ENCODE results near the gene TRPM3. TPM values are rescaled to one million over a fixed set of nuclear protein-coding genes. Genes with fewer than 3 reads are reported as not detected.

Gene TRPM3
- total and polyA plus RNA-seq, 12 donors: 0.27 to 5.3 (median 1.8) TPM

DNA sequence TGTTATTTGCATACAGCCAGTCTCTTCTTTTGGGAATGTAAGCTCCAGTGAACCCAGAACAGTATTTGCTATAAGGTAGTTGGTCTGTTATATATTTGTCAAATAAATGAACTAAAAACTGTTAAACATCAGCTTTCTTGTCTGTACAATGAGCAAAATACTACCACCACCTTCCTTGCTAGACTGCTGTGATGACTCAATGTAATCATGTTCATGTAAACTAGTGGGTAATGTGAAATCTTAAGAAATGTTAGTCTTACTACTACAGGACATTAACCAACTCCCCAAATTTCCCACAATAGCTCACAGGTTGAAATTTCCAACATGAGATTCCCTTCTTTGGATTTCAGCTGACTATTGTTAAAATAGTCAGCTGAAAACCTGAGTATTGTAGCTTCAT, 176.1 kb downstream of the TRPM3 start:
- intact Hi-C loops (cut with DNase I): no loop called here
- no peak for DNase-seq
- TF ChIP-seq CTCF (IDR thresholded peaks at IDR 0.05) (no peak), POLR2A (IDR thresholded peaks at IDR 0.05) (no peak)
- Histone ChIP-seq H3K4me1 (replicated peaks in 1 of 2) (no peaks in the 10 kb centered on the region), H3K36me3 (replicated peaks in 1 of 2) (no peaks in the 10 kb centered on the region), H3K27ac (no peak overlapping the region), H3K27me3 (no peaks in the 10 kb centered on the region), H3K4me3 (no peak overlapping the region), H3K9me3 (replicated peaks in 1 of 3) (no peaks in the 10 kb centered on the region)

DNA sequence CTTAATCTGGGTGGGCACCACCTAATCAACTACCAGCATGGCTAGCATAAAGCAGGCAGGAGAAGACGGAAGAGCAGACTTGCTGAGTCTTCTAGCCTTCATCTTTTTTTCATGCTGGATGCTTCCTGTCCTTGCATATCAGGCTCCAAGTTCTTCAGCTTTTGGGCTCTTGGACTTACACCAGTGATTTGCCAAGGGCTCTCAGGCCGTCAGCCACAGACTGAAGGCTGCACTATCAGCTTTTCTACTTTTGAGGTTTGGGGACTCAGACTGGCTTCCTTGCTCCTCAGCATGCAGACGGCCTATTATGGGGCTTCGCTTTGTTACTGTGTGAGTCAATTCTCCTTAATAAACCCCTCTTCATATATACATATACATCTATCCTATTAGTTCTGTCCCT, 180.2 kb downstream of the TRPM3 start:
- Histone ChIP-seq H3K4me1 (replicated peaks in 1 of 2) (no peaks in the 10 kb centered on the region), H3K36me3 (replicated peaks in 1 of 2) (no peaks in the 10 kb centered on the region), H3K27me3 (no peaks in the 10 kb centered on the region), H3K27ac (no peak overlapping the region), H3K9me3 (replicated peaks in 1 of 3) (no peaks in the 10 kb centered on the region), H3K4me3 (no peak overlapping the region)
- intact Hi-C loops (cut with DNase I): no loop called here
- TF ChIP-seq POLR2A (IDR thresholded peaks at IDR 0.05) (no peak), CTCF (IDR thresholded peaks at IDR 0.05) (no peak)
- no peak for DNase-seq
- WGBS, 4 donors: 65 to 87% (median 72%) methylated on average over 4 of the region's 4 CpGs

- no peaks in the 10 kb centered on the region for H3K4me1 ChIP-seq (replicated peaks in 1 of 2)
- 54 to 76% (median 64%) methylated on average over 2 of the region's 2 CpGs for WGBS, 4 donors
- no peaks in the 10 kb centered on the region for H3K36me3 ChIP-seq (replicated peaks in 1 of 2)
- DNase-seq: no peak
- H3K27ac ChIP-seq: no peak overlapping the region
- no peak for TF ChIP-seq POLR2A (IDR thresholded peaks at IDR 0.05)
- intact Hi-C loops (cut with DNase I): no loop called here
- H3K4me3 ChIP-seq: no peak overlapping the region
- no peaks in the 10 kb centered on the region for H3K9me3 ChIP-seq (replicated peaks in 1 of 3)
- no peaks in the 10 kb centered on the region for H3K27me3 ChIP-seq
Observed at GRCh38 chr9:70940605-70941004, 180.8 kb downstream of the TRPM3 start.

DNA sequence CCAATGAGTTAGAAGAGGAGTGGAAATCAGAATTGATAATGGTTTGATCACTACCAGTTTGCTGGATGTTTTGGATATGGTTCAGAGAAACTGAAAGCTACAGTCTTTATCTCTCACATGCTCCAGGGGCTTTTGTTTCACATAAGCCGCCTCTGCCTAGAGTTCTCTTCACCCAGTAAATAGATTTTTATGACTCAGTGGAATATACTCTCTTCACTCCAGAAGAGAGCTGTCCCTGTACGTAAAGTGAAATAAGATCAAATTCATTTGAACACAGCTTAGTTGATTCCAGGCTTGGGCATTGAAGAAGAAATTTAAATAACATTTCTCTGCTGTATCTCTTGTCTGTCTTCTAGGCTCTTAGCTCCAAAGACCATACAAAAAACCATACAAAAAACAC, 184.9 kb downstream of the TRPM3 start:
- H3K36me3 ChIP-seq (replicated peaks in 1 of 2): no peaks in the 10 kb centered on the region
- H3K4me3 ChIP-seq: no peak overlapping the region
- H3K27me3 ChIP-seq: no peaks in the 10 kb centered on the region
- H3K4me1 ChIP-seq (replicated peaks in 1 of 2): no peaks in the 10 kb centered on the region
- H3K9me3 ChIP-seq (replicated peaks in 1 of 3): no peaks in the 10 kb centered on the region
- TF ChIP-seq CTCF (IDR thresholded peaks at IDR 0.05): no peak
- no peak for TF ChIP-seq POLR2A (IDR thresholded peaks at IDR 0.05)
- DNase-seq: no peak
- H3K27ac ChIP-seq: no peak overlapping the region
- intact Hi-C loops (cut with DNase I): loop anchor here in 1 of 2 donors (10.0 kb wide), 1 partner anchor 318 kb away; no protein-coding TSS in a partner anchor
- WGBS, 4 donors: 81 to 87% (median 83%) methylated on average over 2 of the region's 2 CpGs

GRCh38 chr9:70935856-70936255, 185.6 kb downstream of the TRPM3 start:
- Histone ChIP-seq H3K27me3 (no peaks in the 10 kb centered on the region), H3K4me3 (no peak overlapping the region), H3K9me3 (replicated peaks in 1 of 3) (no peaks in the 10 kb centered on the region), H3K27ac (no peak overlapping the region), H3K4me1 (replicated peaks in 1 of 2) (no peaks in the 10 kb centered on the region), H3K36me3 (replicated peaks in 1 of 2) (no peaks in the 10 kb centered on the region)
- DNase-seq: no peak
- intact Hi-C loops (cut with DNase I): loop anchor here in 1 of 2 donors (10.0 kb wide), 1 partner anchor 319 kb away; no protein-coding TSS in a partner anchor
- TF ChIP-seq CTCF (IDR thresholded peaks at IDR 0.05) (no peak), POLR2A (IDR thresholded peaks at IDR 0.05) (no peak)

Data from adrenal gland (tissue), 12 donors.